ENCODE results near the gene ZSWIM9. TPM values are rescaled to one million over a fixed set of nuclear protein-coding genes. Genes with fewer than 3 reads are reported as not detected.

Gene ZSWIM9
- total RNA-seq, 1 experiment from 2014 or later, result 5.5 TPM

- Mint-ChIP-seq H3K27ac (ENCODE audit: low read depth, unreplicated experiment) (no peak overlapping the region), H3K4me3 (ENCODE audit: unreplicated experiment) (no peak overlapping the region), H3K9me3 (ENCODE audit: unreplicated experiment) (no peaks in the 10 kb centered on the region), H3K27me3 (ENCODE audit: insufficient read depth, unreplicated experiment) (no peaks in the 10 kb centered on the region), H3K36me3 (ENCODE audit: insufficient read depth, unreplicated experiment) (peaks cover 22% of the 10 kb centered on the region), H3K4me1 (ENCODE audit: insufficient read depth, unreplicated experiment) (peaks cover 7% of the 10 kb centered on the region)
- ChIA-PET CTCF (no interaction called here), POLR2A (interaction anchor here (1.6 kb wide), 1 partner anchor 9 kb away, joined by 10 read pairs; the partner anchor contains the start of gene CARD8)
- no TSS peak for BruUV-seq (replicated peaks)
- DNase-seq (ENCODE audit: unreplicated experiment), result no peak
- intact Hi-C loops (cut with micrococcal nuclease), result no loop called here
- no peak for TF ChIP-seq CTCF (IDR thresholded peaks at IDR 0.05; ENCODE audit: unreplicated experiment)
Measured at GRCh38 chr19:48246101-48246500, 75.6 kb downstream of the ZSWIM9 start.

- DNase-seq (ENCODE audit: unreplicated experiment), result no peak
- intact Hi-C loops (cut with micrococcal nuclease), result no loop called here
- Mint-ChIP-seq H3K36me3 (ENCODE audit: insufficient read depth, unreplicated experiment) (peaks cover 21% of the 10 kb centered on the region), H3K4me3 (ENCODE audit: unreplicated experiment) (no peak overlapping the region), H3K27me3 (ENCODE audit: insufficient read depth, unreplicated experiment) (no peaks in the 10 kb centered on the region), H3K4me1 (ENCODE audit: insufficient read depth, unreplicated experiment) (peaks cover 7% of the 10 kb centered on the region), H3K27ac (ENCODE audit: low read depth, unreplicated experiment) (no peak overlapping the region), H3K9me3 (ENCODE audit: unreplicated experiment) (no peaks in the 10 kb centered on the region)
- CTCF ChIA-PET, result no interaction called here
- POLR2A ChIA-PET, result no interaction called here
- TF ChIP-seq CTCF (IDR thresholded peaks at IDR 0.05; ENCODE audit: unreplicated experiment), result no peak
- no TSS peak for BruUV-seq (replicated peaks)
Measured at GRCh38 chr19:48247212-48247611, 76.7 kb downstream of the ZSWIM9 start.

Other genes starting within 250 kb of the ZSWIM9 start
- not detected in 2 replicates for gene BSPH1, start 178.5 kb upstream of the ZSWIM9 start, total RNA-seq (2022)
- gene ELSPBP1, start 176.0 kb upstream of the ZSWIM9 start, total RNA-seq (2022), result not detected in 2 replicates
- not detected in 2 replicates for gene CABP5, start 126.6 kb upstream of the ZSWIM9 start, total RNA-seq (2022)
- gene PLA2G4C, start 59.9 kb upstream of the ZSWIM9 start, total RNA-seq (2022), result 1.1 and 1.4 TPM in 2 replicates
- 12.2 and 14.6 TPM in 2 replicates for gene LIG1, start 336 bp upstream of the ZSWIM9 start, total RNA-seq (2022)
- 16.0 and 24.0 TPM in 2 replicates for gene CARD8, start 85.2 kb downstream of the ZSWIM9 start, total RNA-seq (2022)
- gene ZNF114, start 99.4 kb downstream of the ZSWIM9 start, total RNA-seq (2022), result not detected in 2 replicates
- gene EMP3, start 154.9 kb downstream of the ZSWIM9 start, total RNA-seq (2022), result 190 and 198 TPM in 2 replicates
- 6.0 and 7.6 TPM in 2 replicates for gene TMEM143, start 193.3 kb downstream of the ZSWIM9 start, total RNA-seq (2022)
- gene SYNGR4, start 193.7 kb downstream of the ZSWIM9 start, total RNA-seq (2022), result not detected in 2 replicates
- gene KDELR1, start 220.9 kb downstream of the ZSWIM9 start, total RNA-seq (2022), result 113 and 134 TPM in 2 replicates
- 0.35 and 0.39 TPM in 2 replicates for gene GRIN2D, start 223.0 kb downstream of the ZSWIM9 start, total RNA-seq (2022)